SU-DHL-6 (cell line): ENCODE measurements around the gene RBMS1.

ENCODE experiments used
- H2AFZ ChIP-seq: fragments of 200-600 bp; sonication (generic); 2 replicates; pipeline ENCODE4 v1.6.1; 2014; ENCODE audit warnings: low read depth, mild to moderate bottlenecking, moderate library complexity, mixed read lengths, antibody characterized with exemption, low read length; ENCODE audit not compliant: severe bottlenecking
- H3F3A ChIP-seq: fragments of 200-600 bp; shearing (Covaris generic); 2 replicates; pipeline ENCODE4 v1.6.0; 2016; ENCODE audit warnings: antibody characterized with exemption, mild to moderate bottlenecking; ENCODE audit not compliant: insufficient read depth
- H3K27ac ChIP-seq: fragments of 200-600 bp; sonication (generic); 2 replicates; pipeline ENCODE4 v1.5.1; 2016; ENCODE audit warnings: low read depth, mild to moderate bottlenecking, low read length, moderate library complexity, mixed read lengths
- H3K27me3 ChIP-seq: fragments of 200-600 bp; sonication (generic), shearing (Covaris generic); 2 replicates; pipeline ENCODE4 v1.6.0; 2014; ENCODE audit warnings: mild to moderate bottlenecking, low read length
- H3K36me3 ChIP-seq: fragments of 200-600 bp; sonication (generic); 2 replicates; pipeline ENCODE4 v1.6.1; 2014; ENCODE audit warnings: mild to moderate bottlenecking, low read length, mixed read lengths
- H3K4me2 ChIP-seq: fragments of 300-600, 200-600 bp; shearing (Covaris generic), sonication (generic); 2 replicates; pipeline ENCODE4 v1.6.0; 2014; ENCODE audit warnings: low read length, low read depth, mild to moderate bottlenecking; ENCODE audit not compliant: poor library complexity, severe bottlenecking
- H3K4me3 ChIP-seq: fragments of 200-600 bp; sonication (generic); 2 replicates; pipeline ENCODE4 v1.5.1; 2014; ENCODE audit warnings: antibody characterized with exemption, low read length, mild to moderate bottlenecking, mixed read lengths; ENCODE audit not compliant: insufficient read depth, poor library complexity, severe bottlenecking
- H3K79me2 ChIP-seq: fragments of 200-600 bp; sonication (generic); 2 replicates; pipeline ENCODE4 v1.6.1; 2014; ENCODE audit warnings: mild to moderate bottlenecking, low read length, moderate library complexity; ENCODE audit not compliant: insufficient read depth
- H3K9ac ChIP-seq: fragments of 200-600 bp; sonication (generic); 2 replicates; pipeline ENCODE4 v1.7.0; 2014; ENCODE audit warnings: mild to moderate bottlenecking, low read length
- H3K9me2 ChIP-seq: fragments of 200-600 bp; sonication (generic); replicated peaks from 2 replicates; pipeline ENCODE4 v1.6.1; 2014; ENCODE audit warnings: low read length; ENCODE audit not compliant: insufficient read depth
- H3K9me3 ChIP-seq: fragments of 200-600 bp; sonication (generic); 2 replicates; pipeline ENCODE4 v1.6.1; 2014; ENCODE audit warnings: low read length, mixed read lengths; ENCODE audit not compliant: insufficient read depth
- H4K20me1 ChIP-seq: fragments of 200-600 bp; sonication (generic); 2 replicates; pipeline ENCODE4 v1.6.1; 2014; ENCODE audit warnings: low read depth, mild to moderate bottlenecking, antibody characterized with exemption, low read length, moderate library complexity, mixed read lengths
- EZH2phosphoT487 ChIP-seq: fragments of 200-600 bp; sonication (generic), shearing (Covaris generic); conservative IDR thresholded peaks from 2 replicates; pipeline ENCODE4 v1.6.1; 2018; ENCODE audit warnings: mild to moderate bottlenecking, antibody characterized with exemption, low read length, moderate library complexity, mixed read lengths
- TF ChIP-seq, protein P1 (sequence below): fragments of 200-600 bp; sonication (generic); IDR thresholded peaks from one replicate; pipeline ENCODE4 v1.5.1; 2017; ENCODE audit warnings: antibody characterized with exemption, mild to moderate bottlenecking, low read length, moderate library complexity; ENCODE audit not compliant: insufficient read depth, poor library complexity, severe bottlenecking

The RBMS1 gene

DNA sequence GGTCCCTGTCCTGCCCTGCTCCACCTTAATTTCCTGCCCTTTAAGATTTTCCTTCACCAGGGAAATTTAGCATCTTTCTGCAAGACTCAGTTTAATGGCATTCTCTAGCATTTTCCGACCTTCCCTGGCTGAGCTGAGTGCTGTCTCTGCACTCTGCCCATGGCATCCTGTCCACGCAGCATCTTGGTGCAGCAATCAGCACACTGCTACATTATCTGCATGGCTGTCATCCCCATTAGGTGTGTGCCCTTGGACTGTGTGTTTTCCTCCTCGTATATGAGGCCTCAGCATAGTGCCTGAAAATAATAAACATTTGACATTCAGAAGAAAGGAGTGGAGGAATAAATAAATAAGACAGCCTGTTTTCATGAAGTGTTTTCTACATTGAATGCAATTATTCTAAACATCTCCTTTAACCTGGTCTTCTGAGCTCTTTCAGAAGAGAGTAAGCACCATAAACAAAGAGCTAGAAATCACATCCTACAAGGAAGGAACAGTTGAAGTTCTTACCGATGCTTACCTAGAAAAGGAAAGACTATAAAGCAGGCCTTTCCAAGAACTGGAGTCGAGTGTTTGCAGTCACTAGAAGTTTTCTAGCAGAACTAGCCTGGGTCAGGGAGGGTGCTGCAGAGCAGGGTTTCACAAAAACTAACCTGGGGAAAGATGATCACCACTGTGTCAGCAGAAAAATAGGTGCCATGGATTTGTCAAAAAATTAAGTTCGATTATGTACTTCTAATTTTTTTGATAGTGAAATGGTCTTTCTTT is 162.2 kb downstream of the RBMS1 start:
- H3K79me2 ChIP-seq = no peaks in the 10 kb centered on the region
- H3K9ac ChIP-seq = no peak overlapping the region
- no peaks in the 10 kb centered on the region for H3K9me2 ChIP-seq
- H3K4me2 ChIP-seq = no peak overlapping the region
- H2AFZ ChIP-seq = no peak overlapping the region
- H3F3A ChIP-seq = no peaks in the 10 kb centered on the region
- no peak overlapping the region for H3K4me3 ChIP-seq
- TF ChIP-seq EZH2phosphoT487 = no peak
- TF ChIP-seq, protein P1, sequence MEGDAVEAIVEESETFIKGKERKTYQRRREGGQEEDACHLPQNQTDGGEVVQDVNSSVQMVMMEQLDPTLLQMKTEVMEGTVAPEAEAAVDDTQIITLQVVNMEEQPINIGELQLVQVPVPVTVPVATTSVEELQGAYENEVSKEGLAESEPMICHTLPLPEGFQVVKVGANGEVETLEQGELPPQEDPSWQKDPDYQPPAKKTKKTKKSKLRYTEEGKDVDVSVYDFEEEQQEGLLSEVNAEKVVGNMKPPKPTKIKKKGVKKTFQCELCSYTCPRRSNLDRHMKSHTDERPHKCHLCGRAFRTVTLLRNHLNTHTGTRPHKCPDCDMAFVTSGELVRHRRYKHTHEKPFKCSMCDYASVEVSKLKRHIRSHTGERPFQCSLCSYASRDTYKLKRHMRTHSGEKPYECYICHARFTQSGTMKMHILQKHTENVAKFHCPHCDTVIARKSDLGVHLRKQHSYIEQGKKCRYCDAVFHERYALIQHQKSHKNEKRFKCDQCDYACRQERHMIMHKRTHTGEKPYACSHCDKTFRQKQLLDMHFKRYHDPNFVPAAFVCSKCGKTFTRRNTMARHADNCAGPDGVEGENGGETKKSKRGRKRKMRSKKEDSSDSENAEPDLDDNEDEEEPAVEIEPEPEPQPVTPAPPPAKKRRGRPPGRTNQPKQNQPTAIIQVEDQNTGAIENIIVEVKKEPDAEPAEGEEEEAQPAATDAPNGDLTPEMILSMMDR = no peak
- no peaks in the 10 kb centered on the region for H4K20me1 ChIP-seq
- H3K27me3 ChIP-seq = no peaks in the 10 kb centered on the region
- H3K9me3 ChIP-seq = no peaks in the 10 kb centered on the region
- no peaks in the 10 kb centered on the region for H3K36me3 ChIP-seq
- H3K27ac ChIP-seq = no peak overlapping the region

DNA sequence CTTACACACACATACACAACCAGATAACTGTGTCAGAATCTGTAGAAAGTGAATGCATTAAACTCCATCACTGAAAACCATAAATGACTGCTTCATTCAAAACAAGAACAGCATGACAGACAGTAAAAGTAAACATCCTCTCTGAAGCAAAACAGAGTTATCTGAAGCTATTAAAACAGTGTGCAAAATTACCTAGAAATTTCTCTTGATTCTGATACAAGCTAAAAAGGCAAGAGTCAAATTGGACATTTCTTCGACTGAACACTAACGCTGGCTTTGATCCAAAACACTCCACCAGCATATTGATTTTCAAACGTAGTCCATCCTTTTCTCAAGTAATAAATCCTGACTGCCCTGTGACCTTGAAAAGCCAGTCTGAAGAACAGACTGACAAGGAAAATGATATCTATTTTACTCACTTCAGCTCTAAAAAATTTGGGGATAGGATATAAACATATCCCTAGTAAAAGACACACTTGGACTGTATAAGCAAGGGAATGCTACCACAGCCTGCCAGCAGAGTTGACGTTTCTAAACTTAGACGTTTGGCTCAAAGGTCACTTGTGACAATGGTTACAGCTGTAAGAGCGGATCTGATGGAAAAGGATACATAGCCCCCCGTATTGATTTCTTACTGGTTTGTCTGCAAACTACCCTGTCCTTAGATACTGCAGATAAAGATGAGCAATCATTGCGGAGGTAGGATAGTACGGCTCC is 164.6 kb downstream of the RBMS1 start:
- Histone ChIP-seq H3K79me2 (no peaks in the 10 kb centered on the region), H3K27ac (no peak overlapping the region), H4K20me1 (no peaks in the 10 kb centered on the region), H3K9me3 (no peaks in the 10 kb centered on the region), H3F3A (no peaks in the 10 kb centered on the region), H3K4me2 (no peak overlapping the region), H2AFZ (no peak overlapping the region), H3K9me2 (no peaks in the 10 kb centered on the region), H3K9ac (no peak overlapping the region), H3K27me3 (no peaks in the 10 kb centered on the region), H3K36me3 (no peaks in the 10 kb centered on the region), H3K4me3 (no peak overlapping the region)
- TF ChIP-seq, protein P1 = no peak
- TF ChIP-seq EZH2phosphoT487 = no peak

DNA sequence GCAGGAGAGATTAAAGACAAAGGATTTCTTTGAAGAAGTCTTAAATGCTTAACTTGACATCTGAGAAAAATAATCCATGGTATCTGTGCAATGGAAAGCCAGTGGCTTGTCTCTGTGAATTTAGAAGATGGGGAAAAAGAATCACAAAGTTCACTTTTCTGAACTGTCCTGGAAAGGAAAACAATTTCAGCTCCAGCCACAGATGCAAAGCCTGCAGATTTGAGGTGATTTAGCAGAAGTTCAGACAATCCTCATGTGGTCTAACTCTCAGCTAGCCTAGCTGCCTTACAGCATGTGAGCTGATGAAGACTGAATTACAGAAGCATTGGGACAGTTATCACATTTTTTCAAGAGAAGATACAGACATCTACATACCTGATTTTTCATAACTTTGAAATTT is 166.8 kb downstream of the RBMS1 start:
- no peaks in the 10 kb centered on the region for H3K9me3 ChIP-seq

More for the DNA sequence above, 166.8 kb downstream of the RBMS1 start:
- Histone ChIP-seq H4K20me1 (no peaks in the 10 kb centered on the region), H3K4me2 (no peak overlapping the region), H2AFZ (no peak overlapping the region), H3K79me2 (no peaks in the 10 kb centered on the region), H3K4me3 (no peak overlapping the region), H3K9ac (no peak overlapping the region), H3F3A (no peaks in the 10 kb centered on the region), H3K36me3 (no peaks in the 10 kb centered on the region), H3K27ac (no peak overlapping the region), H3K9me2 (no peaks in the 10 kb centered on the region), H3K27me3 (no peaks in the 10 kb centered on the region)
- TF ChIP-seq EZH2phosphoT487 = no peak
- TF ChIP-seq, protein P1 = no peak
